Neural progenitor cell (in vitro differentiated cells): ENCODE results near the gene AMER3. TPM values are rescaled to one million over a fixed set of nuclear protein-coding genes. Genes with fewer than 3 reads are reported as not detected.

ENCODE experiments used
- DNase-seq: peaks from one replicate; pipeline ENCODE4 v3.0.0-alpha.2; 2016; ENCODE audit warnings: low spot score
- H2AFZ ChIP-seq: fragments of 200-600 bp; sonication (generic); replicated peaks from 2 replicates; pipeline ENCODE4 v1.6.1; 2016; ENCODE audit warnings: antibody characterized with exemption
- H3F3A ChIP-seq: fragments of 200-600 bp; sonication (generic); 2 replicates; pipeline ENCODE4 v1.6.1; 2016; ENCODE audit warnings: antibody characterized with exemption, low read depth
- H3K27ac ChIP-seq: fragments of 200-600 bp; sonication (generic); 2 replicates; pipeline ENCODE4 v1.5.1; 2016; ENCODE audit warnings: mild to moderate bottlenecking
- H3K27me3 ChIP-seq: fragments of 200-600 bp; sonication (generic); 2 replicates; pipeline ENCODE4 v1.6.1; 2016; ENCODE audit warnings: mild to moderate bottlenecking, moderate library complexity
- H3K36me3 ChIP-seq: fragments of 200-600 bp; sonication (generic); 2 replicates; pipeline ENCODE4 v1.5.1; 2016
- H3K4me1 ChIP-seq: fragments of 200-600 bp; sonication (generic); 2 replicates; pipeline ENCODE4 v1.6.1; 2016; ENCODE audit warnings: mixed run types
- H3K4me2 ChIP-seq: fragments of 200-600 bp; sonication (generic); 2 replicates; pipeline ENCODE4 v1.6.1; 2016
- H3K4me3 ChIP-seq: fragments of 200-600 bp; sonication (generic); 2 replicates; pipeline ENCODE4 v1.5.1; 2016
- H3K79me2 ChIP-seq: fragments of 200-600 bp; sonication (generic); 2 replicates; pipeline ENCODE4 v1.6.1; 2016; ENCODE audit warnings: low read depth
- H3K9ac ChIP-seq: fragments of 200-600 bp; sonication (generic); 2 replicates; pipeline ENCODE4 v1.6.1; 2016
- H3K9me3 ChIP-seq: fragments of 200-600 bp; sonication (generic); 2 replicates; pipeline ENCODE4 v1.5.1; 2016; ENCODE audit warnings: low read depth
- H4K20me1 ChIP-seq: fragments of 200-600 bp; sonication (generic); 2 replicates; pipeline ENCODE4 v1.6.1; 2016; ENCODE audit warnings: low read depth
- H3K27ac Mint-ChIP-seq: 3 replicates; pipeline ENCODE4 v1.8.0; 2021; ENCODE audit warnings: mixed read lengths
- H3K27me3 Mint-ChIP-seq: 2 replicates; pipeline ENCODE4 v1.8.0; 2022; ENCODE audit warnings: low read depth, mild to moderate bottlenecking, inconsistent platforms, moderate library complexity, mixed read lengths; ENCODE audit not compliant: insufficient read depth
- H3K36me3 Mint-ChIP-seq: 3 replicates; pipeline ENCODE4 v1.8.0; 2021; ENCODE audit warnings: mixed read lengths
- H3K4me1 Mint-ChIP-seq: 3 replicates; pipeline ENCODE4 v1.8.0; 2021; ENCODE audit warnings: mixed read lengths
- H3K4me3 Mint-ChIP-seq: 3 replicates; pipeline ENCODE4 v1.8.0; 2021; ENCODE audit warnings: mild to moderate bottlenecking, moderate library complexity, mixed read lengths
- H3K9me3 Mint-ChIP-seq: 3 replicates; pipeline ENCODE4 v1.8.0; 2020; ENCODE audit warnings: mixed read lengths
- CTCF ChIP-seq: fragments of 200-600 bp; sonication (generic); IDR thresholded peaks from 2 replicates; pipeline ENCODE4 v1.5.1; 2017; ENCODE audit warnings: antibody characterized with exemption, mild to moderate bottlenecking
- EZH2 ChIP-seq: fragments of 200-600 bp; sonication (generic); IDR thresholded peaks from 2 replicates; pipeline ENCODE4 v1.6.1; 2017; ENCODE audit warnings: antibody characterized with exemption, mild to moderate bottlenecking, moderate library complexity
- EZH2phosphoT487 ChIP-seq: fragments of 200-600 bp; sonication (generic); IDR thresholded peaks from 2 replicates; pipeline ENCODE4 v1.6.1; 2017; ENCODE audit warnings: antibody characterized with exemption
- total RNA-seq: library from RNA; depleted of rRNA; stranded (reverse); fragments of >200 nt; gene quantifications from 2 replicates; pipeline ENCODE4 v1.2.3, GENCODE V29; 2015; ENCODE audit warnings: low replicate concordance

AMER3 gene
- total RNA-seq, 1 donor from 2014 or later: not detected

GRCh38 chr2:130797493-130798435 is 42.4 kb downstream of the AMER3 start:
- H3K4me3 ChIP-seq: peak overlapping the region; percentile 66
- H3K9ac ChIP-seq: no peak overlapping the region
- no peaks in the 10 kb centered on the region for H3K79me2 ChIP-seq
- H3F3A ChIP-seq: peaks cover 8% of the 10 kb centered on the region
- H4K20me1 ChIP-seq: no peaks in the 10 kb centered on the region
- H3K4me1 ChIP-seq: peaks cover 30% of the 10 kb centered on the region
- H3K4me3 Mint-ChIP-seq: peak overlapping the region; percentile 80
- peak overlapping the region; percentile 81 for H2AFZ ChIP-seq
- no peak overlapping the region for H3K27ac ChIP-seq
- peak; percentile 37 for TF ChIP-seq EZH2
- peak; percentile 49 for TF ChIP-seq EZH2phosphoT487
- peak; percentile 81 for TF ChIP-seq CTCF
- H3K4me1 Mint-ChIP-seq: peaks cover 13% of the 10 kb centered on the region
- no peak overlapping the region for H3K27ac Mint-ChIP-seq
- peaks cover 10% of the 10 kb centered on the region for H3K27me3 Mint-ChIP-seq
- H3K36me3 ChIP-seq: no peaks in the 10 kb centered on the region
- no peaks in the 10 kb centered on the region for H3K9me3 Mint-ChIP-seq
- no peaks in the 10 kb centered on the region for H3K36me3 Mint-ChIP-seq
- H3K9me3 ChIP-seq: no peaks in the 10 kb centered on the region
- peaks cover 4% of the 10 kb centered on the region for H3K27me3 ChIP-seq
- H3K4me2 ChIP-seq: peak overlapping the region; percentile 81
- peak; percentile 96 for DNase-seq

GRCh38 chr2:130798472-130799218 is 43.3 kb downstream of the AMER3 start:
- Histone ChIP-seq H3K27me3 (peaks cover 4% of the 10 kb centered on the region), H4K20me1 (no peaks in the 10 kb centered on the region), H3K9ac (no peak overlapping the region), H3K4me3 (peak overlapping the region; percentile 66), H3F3A (peaks cover 8% of the 10 kb centered on the region), H3K79me2 (no peaks in the 10 kb centered on the region), H3K27ac (no peak overlapping the region), H3K36me3 (no peaks in the 10 kb centered on the region), H3K4me1 (peaks cover 30% of the 10 kb centered on the region), H3K9me3 (no peaks in the 10 kb centered on the region), H2AFZ (peak overlapping the region; percentile 81), H3K4me2 (peak overlapping the region; percentile 81)
- TF ChIP-seq EZH2phosphoT487 (no peak), CTCF (no peak), EZH2 (no peak)
- peaks cover 13% of the 10 kb centered on the region for H3K4me1 Mint-ChIP-seq
- H3K27me3 Mint-ChIP-seq: peaks cover 9% of the 10 kb centered on the region
- H3K9me3 Mint-ChIP-seq: no peaks in the 10 kb centered on the region
- no peaks in the 10 kb centered on the region for H3K36me3 Mint-ChIP-seq
- no peak overlapping the region for H3K27ac Mint-ChIP-seq
- peak overlapping the region; percentile 80 for H3K4me3 Mint-ChIP-seq
- peak; percentile 80 for DNase-seq

GRCh38 chr2:130799295-130799694 is 44.0 kb downstream of the AMER3 start:
- TF ChIP-seq EZH2 (no peak), EZH2phosphoT487 (no peak), CTCF (no peak)
- Histone ChIP-seq H3K4me2 (peak overlapping the region; percentile 81), H3K9ac (no peak overlapping the region), H3K36me3 (no peaks in the 10 kb centered on the region), H3F3A (peaks cover 8% of the 10 kb centered on the region), H4K20me1 (no peaks in the 10 kb centered on the region), H3K79me2 (no peaks in the 10 kb centered on the region), H3K4me1 (peaks cover 30% of the 10 kb centered on the region), H2AFZ (no peak overlapping the region), H3K9me3 (no peaks in the 10 kb centered on the region), H3K27me3 (peaks cover 4% of the 10 kb centered on the region), H3K27ac (no peak overlapping the region), H3K4me3 (no peak overlapping the region)
- Mint-ChIP-seq H3K27me3 (peaks cover 9% of the 10 kb centered on the region), H3K9me3 (no peaks in the 10 kb centered on the region), H3K4me1 (peaks cover 13% of the 10 kb centered on the region), H3K4me3 (peak overlapping the region; percentile 80), H3K27ac (no peak overlapping the region), H3K36me3 (no peaks in the 10 kb centered on the region)
- DNase-seq: no peak
